GM19372 (cell line): ENCODE results near the gene COL4A2.

Experiments used
- ATAC-seq: cut with Tn5 transposase; IDR thresholded peaks from one replicate; pipeline ENCODE4 v1.9.1; 2021; ENCODE audit warnings: mild to moderate bottlenecking, low read depth, moderate library complexity; ENCODE audit not compliant: unreplicated experiment

COL4A2 gene

GRCh38 chr13:110501188-110501587, 194.1 kb downstream of the COL4A2 start:
- no peak for ATAC-seq

GRCh38 chr13:110503037-110503901, 196.2 kb downstream of the COL4A2 start:
- no peak for ATAC-seq

GRCh38 chr13:110503979-110504499, 197.0 kb downstream of the COL4A2 start:
- ATAC-seq = no peak

GRCh38 chr13:110505594-110505993, 198.5 kb downstream of the COL4A2 start:
- no peak for ATAC-seq

GRCh38 chr13:110506396-110506795, 199.3 kb downstream of the COL4A2 start:
- ATAC-seq = no peak

- ATAC-seq = no peak
These were observed 199.9 kb downstream of the COL4A2 start for GRCh38 chr13:110506859-110507566.

GRCh38 chr13:110507678-110508381, 200.7 kb downstream of the COL4A2 start:
- no peak for ATAC-seq

GRCh38 chr13:110509478-110509926, 202.4 kb downstream of the COL4A2 start:
- ATAC-seq = no peak

GRCh38 chr13:110509971-110510786, 203.1 kb downstream of the COL4A2 start:
- peak; percentile 70 for ATAC-seq

- ATAC-seq = no peak
These were observed 204.6 kb downstream of the COL4A2 start for GRCh38 chr13:110511509-110512181.

- no peak for ATAC-seq
These were observed 205.2 kb downstream of the COL4A2 start for GRCh38 chr13:110512198-110512740.

GRCh38 chr13:110516500-110516899, 209.4 kb downstream of the COL4A2 start:
- ATAC-seq = no peak

- ATAC-seq = no peak
These were observed 210.6 kb downstream of the COL4A2 start for GRCh38 chr13:110517505-110518225.

GRCh38 chr13:110518226-110518525, 211.1 kb downstream of the COL4A2 start:
- no peak for ATAC-seq

GRCh38 chr13:110518571-110518970, 211.5 kb downstream of the COL4A2 start:
- no peak for ATAC-seq

- no peak for ATAC-seq
These were observed 212.0 kb downstream of the COL4A2 start for GRCh38 chr13:110519046-110519445.

- no peak for ATAC-seq
These were observed 212.4 kb downstream of the COL4A2 start for GRCh38 chr13:110519506-110519905.

GRCh38 chr13:110520431-110521295, 213.6 kb downstream of the COL4A2 start:
- ATAC-seq = no peak
